ENCODE data around the gene LTBR.
"Not testable (repeated sequence)": the region's sequence is repeated elsewhere in the genome, so short reads cannot be mapped to it uniquely, and the experiment has no call there.

LTBR gene

GRCh38 chr12:6423267-6424007 lies 39.5 kb downstream of the LTBR start:
- in situ Hi-C loops (cut with MboI; ENCODE audit: low sequenced_read_pairs), result no loop called here

DNA sequence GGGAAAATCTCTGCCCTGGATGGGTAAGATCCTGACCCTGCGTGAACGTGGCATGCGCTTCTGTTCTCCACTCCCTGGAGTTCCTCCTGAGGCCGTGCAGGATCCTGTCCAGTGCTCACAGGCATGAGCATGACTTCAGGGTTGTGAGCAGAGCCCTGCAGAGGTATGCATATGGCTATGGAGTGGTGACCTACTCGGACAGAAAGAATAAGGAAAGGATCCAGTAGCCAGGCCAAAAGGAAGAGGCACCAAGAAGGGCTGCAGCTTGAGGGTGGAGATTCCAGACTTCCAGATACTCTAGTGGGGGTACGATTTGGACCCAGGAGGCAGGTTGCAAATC lies 40.0 kb downstream of the LTBR start:
- in situ Hi-C loops (cut with MboI; ENCODE audit: low sequenced_read_pairs), result no loop called here

DNA sequence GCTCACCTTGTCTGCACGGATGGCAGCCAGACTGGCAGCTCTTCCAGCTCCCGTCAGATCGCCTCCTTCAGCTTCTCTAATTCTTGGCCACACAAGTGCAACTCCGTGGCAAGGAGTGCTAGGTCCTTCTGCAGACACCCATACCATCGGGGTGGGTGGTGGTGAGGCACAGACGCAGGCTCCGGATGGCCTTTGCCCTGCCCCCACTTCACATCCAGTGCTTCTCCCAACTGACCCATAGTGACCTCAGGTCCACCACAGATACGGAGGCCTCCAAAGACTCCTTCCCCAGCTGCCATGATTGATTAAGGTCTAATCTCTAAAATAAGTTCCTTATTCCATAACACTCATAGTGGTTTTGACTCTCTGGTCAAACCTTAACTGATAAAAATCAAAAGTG lies 40.9 kb downstream of the LTBR start:
- in situ Hi-C loops (cut with MboI; ENCODE audit: low sequenced_read_pairs), result no loop called here

GRCh38 chr12:6425590-6426531 lies 41.9 kb downstream of the LTBR start:
- in situ Hi-C loops (cut with MboI; ENCODE audit: low sequenced_read_pairs), result no loop called here

GRCh38 chr12:6426882-6427671 lies 43.1 kb downstream of the LTBR start:
- in situ Hi-C loops (cut with MboI; ENCODE audit: low sequenced_read_pairs), result no loop called here

- in situ Hi-C loops (cut with MboI; ENCODE audit: low sequenced_read_pairs), result not testable (repeated sequence)
These were observed 43.8 kb downstream of the LTBR start for GRCh38 chr12:6427796-6428195.

DNA sequence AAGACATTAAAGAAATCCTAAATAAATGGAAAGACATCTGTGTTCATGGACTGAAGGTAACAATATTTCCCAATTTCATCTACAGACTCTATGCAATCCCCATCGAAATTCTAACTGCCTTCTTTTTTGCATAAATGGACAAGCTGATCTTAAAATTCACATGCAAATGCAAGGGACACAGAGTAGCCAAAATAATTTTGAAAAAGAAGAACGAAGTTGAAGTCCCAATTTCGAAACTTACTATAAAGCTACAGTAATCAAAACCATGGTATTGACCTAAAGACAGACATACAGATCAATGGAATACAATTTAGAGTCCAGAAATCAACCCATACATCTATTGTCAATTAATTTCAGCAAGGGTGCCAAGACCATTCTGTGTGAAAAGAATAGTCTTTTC lies 44.4 kb downstream of the LTBR start:
- in situ Hi-C loops (cut with MboI; ENCODE audit: low sequenced_read_pairs), result no loop called here

- in situ Hi-C loops (cut with MboI; ENCODE audit: low sequenced_read_pairs), result no loop called here
These were observed 46.4 kb downstream of the LTBR start for GRCh38 chr12:6430124-6430989.

- in situ Hi-C loops (cut with MboI; ENCODE audit: low sequenced_read_pairs), result no loop called here
These were observed 49.0 kb downstream of the LTBR start for GRCh38 chr12:6432991-6433390.

GRCh38 chr12:6434205-6435140 lies 50.5 kb downstream of the LTBR start:
- in situ Hi-C loops (cut with MboI; ENCODE audit: low sequenced_read_pairs), result no loop called here

GRCh38 chr12:6435961-6436715 lies 52.2 kb downstream of the LTBR start:
- in situ Hi-C loops (cut with MboI; ENCODE audit: low sequenced_read_pairs), result no loop called here

DNA sequence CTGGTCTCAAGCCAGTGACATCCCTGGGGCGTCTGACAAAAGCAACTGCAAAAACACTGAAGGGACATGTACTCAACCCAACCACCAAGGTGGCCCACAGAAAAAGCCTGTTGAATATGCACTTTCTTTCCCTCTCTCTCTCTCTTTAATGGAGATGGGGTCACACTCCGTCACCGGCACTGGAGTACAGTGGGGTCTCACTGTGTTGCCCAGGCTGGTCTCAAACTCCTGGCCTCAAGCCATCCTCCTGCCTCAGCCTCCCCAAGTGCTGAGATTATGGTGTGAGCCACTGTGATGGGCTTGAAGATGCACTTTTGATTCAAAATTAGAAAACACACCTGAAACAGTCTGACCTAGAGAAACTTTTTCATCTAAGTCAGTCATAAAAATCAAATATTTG lies 53.6 kb downstream of the LTBR start:
- in situ Hi-C loops (cut with MboI; ENCODE audit: low sequenced_read_pairs), result no loop called here

GRCh38 chr12:6438345-6438744 lies 54.4 kb downstream of the LTBR start:
- in situ Hi-C loops (cut with MboI; ENCODE audit: low sequenced_read_pairs), result no loop called here

- in situ Hi-C loops (cut with MboI; ENCODE audit: low sequenced_read_pairs), result no loop called here
These were observed 56.4 kb downstream of the LTBR start for GRCh38 chr12:6440391-6440790.

Measured in HL-60/S4 treated with phorbol 12-myristate 13-acetate at 8.2 ng/mL for 4 days and 3 days (cell line).